ENCODE data around the gene MYADML2. TPM values are rescaled to one million over a fixed set of nuclear protein-coding genes. Genes with fewer than 3 reads are reported as not detected.

Gene MYADML2
- total RNA-seq, 2 experiments from 2014 or later: not detected

GRCh38 chr17:81928544-81929252 lies 18.3 kb downstream of the MYADML2 start:
- Mint-ChIP-seq H3K36me3 (ENCODE audit: low read depth) (no peaks in the 10 kb centered on the region), H3K4me3 (peak overlapping the region; percentile 68), H3K27ac (no peak overlapping the region), H3K27me3 (peaks cover 17% of the 10 kb centered on the region), H3K9me3 (no peaks in the 10 kb centered on the region), H3K4me1 (ENCODE audit: low read depth) (peaks cover 20% of the 10 kb centered on the region)
- no peak for TF ChIP-seq CTCF (IDR thresholded peaks at IDR 0.05)
- Histone ChIP-seq H3K4me1 (ENCODE audit: insufficient read depth, low read length) (peaks cover 46% of the 10 kb centered on the region), H3K36me3 (ENCODE audit: insufficient read depth, low read length) (no peaks in the 10 kb centered on the region), H3K27me3 (ENCODE audit: control insufficient read depth in 1 of 2, insufficient read depth in 2 of 2, low read length in 2 of 2) (peaks cover 19 to 20% of the 10 kb centered on the region in 2 experiments), H3K4me3 (ENCODE audit: low read length) (peak overlapping the region; percentile 40), H3K27ac (ENCODE audit: low read depth in 1 of 2, low read length in 2 of 2) (no peak overlapping the region), H3K9me3 (ENCODE audit: control insufficient read depth in 1 of 2, insufficient read depth in 1 of 2, low read length in 2 of 2) (no peaks in the 10 kb centered on the region)
- intact Hi-C loops (cut with DNase I, micrococcal nuclease): loop anchor here (5.0 kb wide), 3 partner anchors 36 to 226 kb away; partner anchors contain the start of genes ALYREF (in 1 of the 2), ANAPC11 (in 1 of the 2), ARHGDIA (in 1 of the 2) and MRPL12 (in 1 of the 2)
- ATAC-seq (ENCODE audit: poor library complexity) (no peak), DNase-seq (peak in 1 of 14 experiments; percentile 39)
- ChIA-PET POLR2A (interaction anchor here (0.7 to 3.5 kb wide), 5 partner anchors 12 to 109 kb away, joined by 3 to 26 read pairs (median 3); partner anchors contain the start of genes ASPSCR1, DCXR and SIRT7), CTCF (interaction anchor here (1.5 to 3.9 kb wide), 2 partner anchors 31 to 60 kb away, joined by 3 to 16 read pairs; no protein-coding TSS in a partner anchor)

GRCh38 chr17:81927653-81928543 lies 19.1 kb downstream of the MYADML2 start, which contains the start of gene MAFG:
MAFG (minus strand) TSS chr17:81927735; CDS start chr17:81923185, 4,550 bp downstream.
- intact Hi-C loops (cut with DNase I, micrococcal nuclease): loop anchor here (2.0 to 5.0 kb wide), 4 partner anchors 17 to 226 kb away; partner anchors contain the start of genes ALYREF (in 1 of the 2), ANAPC11 (in 1 of the 2), ARHGDIA (in 1 of the 2) and MRPL12 (in 1 of the 2)
- Histone ChIP-seq H3K27ac (ENCODE audit: low read depth in 1 of 2, low read length in 2 of 2) (peak within 1 kb of the TSS; percentile 54 to 65), H3K9me3 (ENCODE audit: control insufficient read depth in 1 of 2, insufficient read depth in 1 of 2, low read length in 2 of 2) (no peaks in the 10 kb centered on the region), H3K4me1 (ENCODE audit: insufficient read depth, low read length) (peaks cover 51% of the 10 kb centered on the region), H3K27me3 (ENCODE audit: control insufficient read depth in 1 of 2, insufficient read depth in 2 of 2, low read length in 2 of 2) (peaks cover 19% of the 10 kb centered on the region in 2 experiments), H3K36me3 (ENCODE audit: insufficient read depth, low read length) (no peaks in the 10 kb centered on the region), H3K4me3 (ENCODE audit: low read length) (peak within 1 kb of the TSS; percentile 61)
- TF ChIP-seq CTCF (IDR thresholded peaks at IDR 0.05): no peak
- Mint-ChIP-seq H3K4me1 (ENCODE audit: low read depth) (peaks cover 20% of the 10 kb centered on the region), H3K36me3 (ENCODE audit: low read depth) (no peaks in the 10 kb centered on the region), H3K9me3 (no peaks in the 10 kb centered on the region), H3K4me3 (peak within 1 kb of the TSS; percentile 88), H3K27me3 (peaks cover 16% of the 10 kb centered on the region), H3K27ac (peak within 1 kb of the TSS; percentile 88)
- DNase-seq: peak; percentile 78 to 97 (median 87)
- POLR2A ChIA-PET: interaction anchor here (0.7 to 3.5 kb wide), 11 partner anchors 10 to 110 kb away, joined by 3 to 26 read pairs (median 5); partner anchors contain the start of genes ARHGDIA, ASPSCR1, DCXR and PCYT2
- CTCF ChIA-PET: interaction anchor here (0.9 to 3.9 kb wide), 3 partner anchors 32 to 94 kb away, joined by 3 to 16 read pairs (median 5); partner anchors contain the start of gene CENPX
- peak; percentile 58 for ATAC-seq (ENCODE audit: poor library complexity)

Measured in CD4-positive, alpha-beta T cell (primary cell).